ENCODE measurements around the gene INTS13.
"Not testable (repeated sequence)": the region's sequence is repeated elsewhere in the genome, so short reads cannot be mapped to it uniquely, and the experiment has no call there.

Gene INTS13

DNA sequence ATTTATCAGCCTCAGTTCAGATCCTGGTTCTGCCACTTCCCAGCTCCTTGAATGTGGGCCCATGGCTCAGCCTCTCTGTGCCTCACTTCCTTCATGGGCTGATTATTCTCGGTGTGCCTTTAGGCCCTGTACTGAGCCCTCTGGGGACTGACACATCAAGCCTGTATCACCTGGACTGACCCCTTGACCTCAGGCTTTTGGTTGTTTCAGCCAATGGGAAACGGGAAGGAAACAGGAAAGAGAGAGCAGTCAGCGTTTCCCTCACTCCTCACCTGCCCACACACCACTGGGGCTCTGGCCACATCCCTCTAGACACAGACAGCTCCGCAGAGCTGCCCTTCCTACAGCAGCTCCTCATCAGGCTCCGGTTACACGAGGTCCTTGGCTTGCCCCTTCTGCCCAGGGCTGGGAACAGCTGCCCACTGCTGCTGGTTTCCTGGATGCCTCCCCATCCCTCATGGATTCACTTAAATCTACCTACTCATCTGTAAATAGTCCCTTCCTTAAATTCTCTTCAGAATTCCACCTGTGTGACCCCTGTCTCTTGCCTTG lies 67.8 kb downstream of the INTS13 start:
- DNase-seq (ENCODE audit: low read depth), result no peak

DNA sequence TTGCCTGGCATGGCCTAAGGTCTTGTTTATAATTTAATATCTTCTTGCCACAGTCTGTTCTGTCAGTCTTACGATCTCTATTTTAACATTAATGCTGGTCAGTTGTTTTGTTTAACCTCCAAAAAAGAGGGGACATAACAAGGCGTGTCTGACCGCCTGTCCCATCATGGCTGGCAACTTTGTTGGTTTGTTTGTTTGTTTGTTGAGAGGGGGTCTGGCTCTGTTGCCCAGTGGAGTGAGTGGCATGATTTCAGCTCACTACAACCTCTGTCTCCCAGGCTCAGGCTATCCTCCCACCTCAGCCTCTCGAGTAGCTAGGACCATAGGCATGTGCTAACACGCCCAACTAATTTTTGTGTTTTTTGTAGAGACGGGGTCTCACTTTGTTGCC lies 68.7 kb downstream of the INTS13 start:
- DNase-seq (ENCODE audit: low read depth), result no peak

DNA sequence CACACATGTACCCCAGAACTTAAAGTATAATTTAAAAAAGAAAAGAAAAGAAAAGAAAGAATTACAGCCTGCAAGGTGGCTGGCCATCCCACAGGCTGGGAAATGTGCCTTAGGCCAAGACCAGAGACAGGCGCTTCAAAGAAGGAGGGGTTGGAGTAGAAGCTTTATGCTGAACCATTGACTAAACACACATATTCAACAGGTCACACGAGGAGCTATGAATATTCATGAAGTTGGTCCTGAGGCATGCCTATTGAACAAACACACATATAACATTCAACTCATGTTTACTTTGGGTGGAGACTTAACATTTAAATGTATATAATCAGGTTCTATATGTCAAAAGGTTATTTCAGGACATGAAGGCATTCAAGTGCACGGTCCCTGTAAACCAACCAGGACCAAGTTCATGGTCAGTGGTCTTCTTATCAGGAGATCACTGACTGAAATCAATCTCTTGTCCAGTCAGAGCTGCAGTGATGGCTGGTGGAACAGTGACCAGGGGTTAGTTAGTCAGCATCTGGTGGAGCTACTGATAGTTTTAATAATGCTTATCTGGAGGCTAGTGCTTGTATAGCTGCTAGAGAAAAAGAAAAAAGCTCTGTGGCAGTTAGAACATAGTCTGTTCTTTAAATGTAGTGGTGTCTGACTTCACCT lies 69.2 kb downstream of the INTS13 start:
- DNase-seq (ENCODE audit: low read depth), result no peak

DNA sequence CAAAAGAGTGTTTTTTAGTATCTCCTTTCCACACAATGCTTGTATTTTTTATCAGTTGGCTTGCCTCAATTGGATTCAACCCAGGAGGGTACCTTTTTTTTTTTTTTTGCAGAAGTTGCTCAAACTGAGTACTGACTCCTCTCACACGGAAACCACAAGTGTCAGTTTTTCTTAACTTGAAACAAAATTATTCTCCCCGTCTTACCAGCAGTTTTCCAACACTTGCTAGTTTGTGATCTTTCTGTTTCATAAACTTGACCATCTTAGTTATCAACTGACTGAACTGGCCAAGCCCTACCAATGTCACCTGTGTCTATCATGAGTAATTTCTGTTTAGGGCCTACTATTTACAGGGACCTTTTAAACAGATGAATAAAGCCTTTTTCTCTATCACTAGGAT lies 70.7 kb downstream of the INTS13 start:
- no peak for DNase-seq (ENCODE audit: low read depth)

DNA sequence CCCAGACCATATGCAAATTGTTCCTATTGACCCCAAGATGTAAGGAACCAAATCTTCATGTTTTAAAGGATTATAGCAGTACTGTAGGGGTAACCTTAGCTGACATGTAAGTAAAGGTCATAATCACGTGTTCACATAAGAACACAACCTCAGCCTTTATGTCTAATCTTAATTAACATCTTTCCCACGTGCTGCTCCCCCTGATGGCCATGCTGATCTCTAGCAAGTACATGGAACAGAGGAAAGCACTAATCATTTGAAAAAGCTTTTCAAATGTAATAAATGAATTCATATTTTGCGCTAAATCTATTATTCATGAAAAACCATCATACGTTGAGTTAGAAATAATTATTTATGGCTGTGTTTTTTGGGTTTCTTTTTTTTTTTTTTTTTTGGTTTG lies 74.3 kb downstream of the INTS13 start:
- no peak for DNase-seq (ENCODE audit: low read depth)

DNA sequence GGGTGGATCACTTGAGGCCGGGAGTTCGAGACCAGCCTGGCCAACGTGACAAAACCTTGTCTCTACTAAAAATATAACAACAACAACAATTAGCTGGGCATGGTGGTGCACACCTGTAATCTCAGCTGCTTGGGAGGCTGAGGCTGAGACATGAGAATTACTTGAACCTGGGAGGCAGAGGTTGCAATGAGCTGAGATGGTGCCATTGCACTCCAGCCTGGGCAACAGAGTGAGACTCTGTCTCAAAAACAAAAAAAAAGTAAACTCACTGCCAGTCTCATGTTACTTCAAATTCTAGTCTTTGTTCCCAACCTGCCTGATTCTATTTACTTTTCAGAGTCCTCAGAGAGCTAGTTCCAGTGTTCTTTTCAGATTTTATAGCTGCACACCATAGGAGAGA lies 75.0 kb downstream of the INTS13 start:
- DNase-seq (ENCODE audit: low read depth), result not testable (repeated sequence)

DNA sequence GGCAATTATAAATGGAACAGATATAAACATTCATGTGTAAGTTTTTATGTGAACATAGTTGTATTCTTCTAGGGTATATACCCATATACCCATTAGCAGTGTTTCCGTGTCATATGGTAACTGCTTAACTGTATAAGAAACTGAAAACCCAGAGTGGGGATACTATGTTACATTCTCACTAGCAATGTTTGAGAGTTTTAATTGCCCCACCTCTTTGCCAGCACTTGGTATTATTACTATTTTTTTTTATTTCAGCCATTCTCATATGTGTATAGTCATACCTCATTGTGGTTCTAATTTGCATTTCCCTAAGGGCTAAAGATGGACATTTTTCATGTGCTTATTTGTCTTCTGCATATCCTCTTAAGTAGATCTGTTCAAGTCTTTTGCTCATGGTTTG lies 76.1 kb downstream of the INTS13 start:
- DNase-seq (ENCODE audit: low read depth), result no peak

DNA sequence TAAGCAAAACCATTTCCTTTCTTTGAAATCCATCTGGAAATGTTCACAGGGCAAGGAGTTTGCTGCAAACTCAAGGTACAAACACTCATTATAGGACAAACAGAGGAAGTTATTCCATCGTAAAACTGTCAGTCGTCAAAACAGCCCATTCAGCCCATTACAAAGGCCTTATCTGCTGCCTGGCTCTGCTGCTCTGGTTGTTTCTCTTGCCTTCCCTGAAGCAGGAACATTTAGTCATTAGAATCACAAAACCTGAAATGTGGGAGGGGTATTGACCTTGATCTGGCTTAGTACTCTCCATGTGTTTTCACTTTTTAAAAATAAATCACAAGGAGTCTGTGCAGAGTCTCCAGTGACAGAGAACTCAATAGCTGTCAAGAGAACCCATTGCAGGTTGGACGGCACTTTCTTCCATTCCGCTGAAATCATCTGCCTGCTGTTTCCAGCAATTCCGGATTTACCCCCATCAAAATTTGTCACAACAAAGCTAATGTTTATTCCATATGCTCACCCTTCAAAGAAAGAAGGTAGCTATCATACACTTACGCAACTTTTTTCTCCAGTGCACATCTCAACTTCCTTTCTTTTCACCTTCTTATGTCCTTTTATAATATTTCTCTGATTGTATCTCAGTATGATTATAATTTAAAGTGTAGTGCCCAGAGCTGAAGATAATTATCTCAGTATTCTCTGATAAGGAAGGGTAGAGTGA lies 80.2 kb downstream of the INTS13 start:
- no peak for DNase-seq (ENCODE audit: low read depth)

DNA sequence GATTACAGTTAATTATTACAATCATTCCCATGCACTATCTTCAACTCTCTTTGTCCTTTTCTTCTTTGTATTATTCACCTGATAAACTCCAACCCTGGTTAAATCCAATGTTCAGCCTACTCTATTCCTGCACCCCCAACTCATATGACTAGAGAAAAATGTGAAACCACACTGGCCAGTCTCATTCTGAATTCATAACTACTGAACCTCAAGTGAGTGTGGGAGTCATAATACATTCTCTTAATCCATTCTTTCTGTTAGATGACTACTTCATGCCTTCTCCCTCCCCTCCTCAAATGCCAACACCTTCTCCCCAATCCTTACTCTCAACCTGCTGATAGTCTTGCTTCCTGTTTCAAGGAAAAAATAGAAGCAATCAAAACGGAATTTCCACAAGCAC lies 82.4 kb downstream of the INTS13 start:
- no peak for DNase-seq (ENCODE audit: low read depth)
